ENCODE data around the gene MAFG.

GRCh38 chr17:81925860-81926450 lies 1.6 kb downstream of the MAFG start:
- TF ChIP-seq CTCF (IDR thresholded peaks at IDR 0.05): no peak
- no peak for TF ChIP-seq POLR2A (IDR thresholded peaks at IDR 0.05)
